ENCODE results near the gene IL36B.

- TF ChIP-seq CTCF (IDR thresholded peaks at IDR 0.05) (no peak), EZH2 (IDR thresholded peaks at IDR 0.05; ENCODE audit: borderline replicate concordance, insufficient read depth, low read depth, low read length, poor library complexity, severe bottlenecking) (no peak)
These were observed 72.1 kb downstream of the IL36B start for GRCh38 chr2:112980537-112980936.
